Stimulated activated effector memory CD8-positive, alpha-beta T cell treated with anti-CD3 and anti-CD28 coated beads, Interleukin-12 subunit alpha, Interleukin-12 subunit beta, amount 100 ng/mL, for 72 hours (primary cell): ENCODE data around the gene FRRS1L.

ENCODE experiments used
- ATAC-seq: fragments of 150-1000 bp; cut with Tn5 transposase; 2 replicates; pipeline ENCODE4 v1.10.0; 2021
- DNase-seq, 2 donors: peaks; one replicate each; pipeline ENCODE4 v3.0.0; 2021 to 2022; ENCODE audit warnings: low spot score in 2 of 2
- H3K27ac Mint-ChIP-seq: one replicate; pipeline ENCODE4 v1.8.0; 2022; ENCODE audit warnings: mild to moderate bottlenecking, mixed read lengths
- H3K36me3 Mint-ChIP-seq: one replicate; pipeline ENCODE4 v1.8.0; 2022; ENCODE audit warnings: mild to moderate bottlenecking, mixed read lengths
- H3K4me1 Mint-ChIP-seq: one replicate; pipeline ENCODE4 v1.8.0; 2022; ENCODE audit warnings: mixed read lengths
- H3K4me3 Mint-ChIP-seq: one replicate; pipeline ENCODE4 v1.8.0; 2022; ENCODE audit warnings: mild to moderate bottlenecking, mixed read lengths
- H3K9me3 Mint-ChIP-seq: one replicate; pipeline ENCODE4 v1.8.0; 2022; ENCODE audit warnings: mixed read lengths

The FRRS1L gene

DNA sequence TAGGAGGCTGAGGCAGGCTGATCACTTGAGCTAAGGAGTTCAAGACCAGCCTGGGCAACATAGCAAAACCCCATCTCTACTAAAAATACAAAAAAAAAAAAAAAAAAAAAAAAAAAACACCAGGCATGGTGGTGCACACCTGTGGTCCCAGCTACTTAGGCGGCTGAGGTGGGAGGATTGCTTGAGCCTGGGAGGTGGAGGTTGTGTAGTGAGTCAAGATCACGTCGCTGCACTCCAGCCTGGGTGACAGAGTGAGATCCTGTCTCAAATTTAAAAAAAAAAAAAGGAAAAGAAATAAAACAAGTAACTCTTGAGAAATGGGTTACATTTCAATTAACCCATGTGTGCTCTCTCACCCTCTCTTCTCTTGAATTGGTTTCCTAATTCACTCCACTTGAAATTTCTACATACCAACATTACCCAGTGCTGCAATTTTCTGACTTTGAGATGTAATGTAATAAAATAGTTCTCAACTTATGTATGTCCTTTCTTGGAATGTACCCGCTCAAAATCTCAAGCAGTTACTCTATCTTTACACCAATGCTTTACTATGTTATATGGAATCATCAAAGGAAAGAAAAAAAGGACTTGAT is 83.1 kb downstream of the FRRS1L start:
- peaks cover 93% of the 10 kb centered on the region for H3K36me3 Mint-ChIP-seq
- ATAC-seq: no peak
- H3K27ac Mint-ChIP-seq: no peak overlapping the region

DNA sequence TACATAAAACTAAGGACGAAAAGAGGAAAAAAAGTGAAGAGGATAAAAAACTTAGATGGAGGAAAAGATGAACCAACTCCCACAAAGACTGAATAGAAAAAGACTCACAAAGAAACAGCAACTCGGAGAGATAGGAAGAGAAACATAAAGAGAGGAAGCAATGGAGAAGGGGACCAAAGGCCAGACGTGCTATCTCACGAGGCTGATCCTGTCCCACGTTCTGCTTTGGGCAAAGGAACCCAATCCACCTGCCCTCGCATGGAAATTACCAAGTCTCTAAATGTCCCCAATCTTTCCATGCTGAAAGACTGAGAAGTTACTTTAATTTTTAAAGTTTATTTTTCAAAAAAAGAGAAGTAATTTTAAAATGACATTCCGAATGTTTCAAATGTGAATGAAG is 83.9 kb downstream of the FRRS1L start:
- DNase-seq (no peak), ATAC-seq (no peak)
- Mint-ChIP-seq H3K27ac (no peak overlapping the region), H3K9me3 (no peaks in the 10 kb centered on the region), H3K36me3 (peaks cover 93% of the 10 kb centered on the region), H3K4me1 (no peaks in the 10 kb centered on the region), H3K4me3 (no peak overlapping the region)

More for the DNA sequence above, 83.1 kb downstream of the FRRS1L start:
- no peak overlapping the region for H3K4me3 Mint-ChIP-seq
- no peaks in the 10 kb centered on the region for H3K9me3 Mint-ChIP-seq
- DNase-seq: no peak
- no peaks in the 10 kb centered on the region for H3K4me1 Mint-ChIP-seq

DNA sequence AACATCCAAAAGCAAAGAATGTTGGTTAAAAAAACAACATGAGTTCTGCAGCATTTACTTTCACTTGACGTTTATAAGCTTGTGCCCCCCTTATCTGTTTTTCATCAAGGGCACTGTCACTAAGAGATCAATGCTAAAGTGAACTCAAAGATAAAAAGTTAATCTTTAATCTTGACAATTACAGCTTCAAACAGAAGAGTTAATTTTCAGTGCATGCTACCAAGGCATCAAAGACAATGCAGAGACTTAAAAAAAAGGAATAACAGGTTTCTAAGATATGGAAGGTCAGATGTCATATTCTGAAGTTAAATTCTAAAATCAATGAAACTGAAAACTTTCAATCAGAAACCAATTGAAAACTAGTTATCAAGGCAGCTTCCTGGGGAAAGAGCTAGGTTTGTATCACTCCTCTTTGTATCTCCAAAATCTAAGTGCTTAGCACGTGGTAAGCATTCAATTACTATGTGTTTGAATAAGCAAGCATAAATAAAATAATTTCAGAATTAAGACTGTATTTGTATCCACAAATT is 84.9 kb downstream of the FRRS1L start:
- Mint-ChIP-seq H3K36me3 (peaks cover 87% of the 10 kb centered on the region), H3K27ac (no peak overlapping the region), H3K9me3 (no peaks in the 10 kb centered on the region), H3K4me3 (no peak overlapping the region), H3K4me1 (no peaks in the 10 kb centered on the region)
- no peak for ATAC-seq
- no peak for DNase-seq
